Measurements from ENCODE around the gene CLN5.

GRCh38 chr13:77014906-77015685, 23.2 kb downstream of the CLN5 start:
- TF ChIP-seq CTCF (IDR thresholded peaks at IDR 0.05): no peak
- TF ChIP-seq TCF7L2 (IDR thresholded peaks at IDR 0.05; ENCODE audit: low read depth, low read length): no peak
- TF ChIP-seq POLR2AphosphoS5 (IDR thresholded peaks at IDR 0.05; ENCODE audit: low read depth, low read length): no peak
